ENCODE measurements around the gene ADAMTSL1.

ADAMTSL1 gene

DNA sequence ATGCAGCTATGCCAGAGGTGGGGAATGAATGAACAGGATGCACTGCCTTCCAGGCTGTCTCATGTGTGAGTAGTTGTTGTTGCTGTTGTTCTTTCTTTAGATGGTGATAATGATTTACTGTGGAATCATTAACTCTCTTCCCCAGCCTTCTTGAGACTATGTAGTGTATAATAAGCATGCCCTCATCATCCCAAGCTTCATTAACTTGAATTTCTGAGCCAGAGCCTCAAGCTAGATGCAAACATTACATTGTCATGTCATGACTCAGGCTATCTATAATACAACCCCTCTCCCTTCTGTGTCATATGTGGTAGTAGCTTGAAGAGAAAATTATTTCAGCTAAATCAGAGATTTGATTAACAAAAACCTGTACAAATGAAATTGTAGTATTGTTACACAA is 10.0 kb upstream of the ADAMTSL1 start:
- DNase-seq: no peak

- DNase-seq: no peak
Measured at GRCh38 chr9:18466101-18466500, 7.9 kb upstream of the ADAMTSL1 start.

DNA sequence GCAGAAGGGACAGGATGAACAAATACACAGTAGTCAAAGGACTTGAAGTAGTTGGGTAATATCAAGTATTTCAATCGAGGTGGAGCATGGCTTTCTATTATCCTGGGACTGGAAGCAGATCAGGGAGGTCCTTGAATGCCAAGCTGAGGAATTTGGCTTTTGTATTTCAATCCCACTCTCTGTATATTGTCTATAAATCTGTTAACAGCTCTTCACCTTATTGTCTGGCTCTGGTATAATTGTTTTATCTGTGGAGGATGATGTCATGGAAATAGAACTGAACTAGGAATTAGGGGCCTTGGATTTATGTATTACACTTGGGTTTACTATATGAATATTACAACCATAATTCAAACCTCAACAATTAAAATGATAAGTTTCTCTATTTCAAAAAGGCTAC is 6.3 kb upstream of the ADAMTSL1 start:
- DNase-seq: no peak

GRCh38 chr9:18472435-18472834 is 1.5 kb upstream of the ADAMTSL1 start:
- no peak for DNase-seq

GRCh38 chr9:18472841-18473251 is 1.1 kb upstream of the ADAMTSL1 start:
- no peak for DNase-seq

DNA sequence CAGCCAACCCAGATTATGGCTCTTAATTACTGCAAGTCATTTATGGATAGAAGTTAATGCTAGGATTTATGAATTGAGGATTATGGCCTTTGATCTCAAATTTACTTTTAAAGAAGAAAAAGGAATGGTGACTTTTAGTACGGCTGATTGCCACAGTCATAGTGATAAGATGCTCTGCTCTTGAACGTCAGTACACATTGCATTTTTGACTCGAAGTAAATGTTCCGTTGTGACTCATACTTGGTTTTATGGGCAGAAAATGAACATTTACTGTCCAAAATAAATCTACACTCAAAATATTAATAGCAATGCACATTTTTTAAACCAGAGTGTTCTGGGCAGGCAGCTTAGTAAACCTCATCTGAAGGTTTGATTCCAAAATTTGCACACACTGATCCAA is 830 bp downstream of the ADAMTSL1 start:
- DNase-seq: no peak

- no peak for DNase-seq
Measured at GRCh38 chr9:18477121-18477660, 3.2 kb downstream of the ADAMTSL1 start.

- no peak for DNase-seq
Measured at GRCh38 chr9:18477719-18478118, 3.8 kb downstream of the ADAMTSL1 start.

DNA sequence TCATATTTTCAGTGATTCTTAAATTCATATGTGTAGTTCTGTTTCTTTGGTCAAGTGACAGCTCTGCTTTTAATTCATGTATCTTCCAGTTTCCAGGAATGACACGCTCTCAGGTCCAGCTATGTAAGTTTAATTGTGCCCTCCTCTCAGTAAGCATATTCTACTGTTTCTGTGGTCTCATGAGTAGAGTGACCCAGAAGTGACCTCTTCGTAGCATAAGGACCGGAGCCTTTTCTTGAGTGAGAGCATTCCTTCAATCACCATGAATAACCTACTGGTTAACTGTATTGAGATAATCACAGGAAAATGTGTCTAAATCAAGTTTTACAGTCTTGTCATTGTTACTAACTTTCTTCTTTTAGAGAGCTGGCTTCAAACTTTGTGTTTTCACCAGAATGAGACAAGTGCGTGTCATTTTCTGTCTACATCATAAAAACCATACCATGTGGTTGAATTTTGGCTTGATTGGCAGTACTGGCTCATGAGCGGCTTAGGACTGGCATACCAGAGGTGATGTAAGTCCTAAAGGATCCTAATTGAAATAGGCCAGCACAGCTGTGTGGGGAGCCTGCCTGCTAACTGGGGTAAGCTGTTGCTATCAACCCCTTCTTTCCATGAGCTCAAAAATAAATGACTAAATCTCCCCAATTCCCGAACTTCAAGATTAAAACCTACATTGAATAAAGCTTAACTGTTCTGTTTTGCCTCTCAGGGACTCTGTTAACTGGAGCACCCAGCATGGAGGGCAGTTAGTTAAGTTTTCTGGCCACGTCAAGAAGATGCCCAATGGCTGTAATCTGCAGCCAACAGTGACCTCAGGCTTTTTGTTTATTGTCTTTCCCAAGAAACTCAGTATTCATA is 4.8 kb downstream of the ADAMTSL1 start:
- DNase-seq: no peak

- DNase-seq: no peak
Measured at GRCh38 chr9:18479405-18479804, 5.5 kb downstream of the ADAMTSL1 start.

GRCh38 chr9:18480662-18481093 is 6.7 kb downstream of the ADAMTSL1 start:
- no peak for DNase-seq

- no peak for DNase-seq
Measured at GRCh38 chr9:18482371-18482770, 8.4 kb downstream of the ADAMTSL1 start.

- no peak for DNase-seq
Measured at GRCh38 chr9:18485714-18486113, 11.8 kb downstream of the ADAMTSL1 start.

- no peak for DNase-seq
Measured at GRCh38 chr9:18487611-18488010, 13.7 kb downstream of the ADAMTSL1 start.

- DNase-seq: no peak
Measured at GRCh38 chr9:18488886-18489285, 14.9 kb downstream of the ADAMTSL1 start.

DNA sequence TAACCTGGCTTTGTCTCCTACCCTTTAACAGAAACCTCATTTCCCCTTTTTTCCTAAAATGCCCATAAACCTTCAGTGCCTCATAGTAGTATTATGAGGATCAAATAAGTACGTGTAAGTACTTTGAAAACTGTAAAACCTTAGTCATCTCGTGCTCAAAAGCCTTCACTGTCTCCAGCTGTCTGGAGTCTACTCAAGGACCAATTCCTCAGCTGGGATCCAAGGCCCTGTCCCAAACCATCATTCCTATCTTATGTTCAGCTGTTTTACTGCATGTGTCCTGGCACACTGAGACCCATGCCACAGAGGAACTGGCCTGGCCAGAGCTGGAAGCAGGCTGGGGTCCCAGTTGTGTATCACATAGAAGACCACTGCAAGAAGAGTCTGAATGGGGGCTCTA is 15.9 kb downstream of the ADAMTSL1 start:
- DNase-seq: no peak

DNA sequence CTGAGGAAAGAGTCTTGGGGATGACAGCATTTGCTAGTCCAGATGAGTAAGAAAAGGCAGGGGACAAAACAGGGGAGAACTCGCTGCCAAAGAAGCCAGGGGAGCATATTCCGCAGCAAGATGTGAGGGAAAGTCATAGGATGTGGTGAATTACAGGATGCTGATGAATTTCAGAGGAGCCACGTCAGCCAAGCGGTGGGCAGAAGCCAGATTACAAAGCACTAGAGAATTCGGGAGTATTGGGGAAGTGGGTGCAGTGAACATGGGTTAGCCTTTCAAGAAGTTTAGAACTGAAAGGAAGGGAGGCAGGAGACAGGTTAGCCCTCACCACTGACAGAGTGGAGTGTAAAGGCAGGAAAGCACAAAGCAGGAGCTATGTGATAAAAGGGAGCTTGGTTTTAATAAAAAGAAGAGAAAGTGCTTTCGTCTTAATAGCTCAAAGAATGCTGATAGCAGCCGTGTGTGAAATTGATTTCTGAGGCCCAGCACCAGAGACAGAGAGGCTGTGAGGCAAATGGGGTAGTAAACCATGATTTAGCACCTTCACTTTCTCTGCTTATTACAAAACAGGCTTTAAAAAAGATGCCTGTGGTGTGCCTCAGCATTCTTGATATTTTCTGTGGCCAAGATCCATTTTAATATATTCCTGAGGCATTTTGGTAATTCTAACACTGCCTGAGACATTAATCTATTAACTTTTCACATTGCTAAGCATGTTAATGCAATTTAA is 16.9 kb downstream of the ADAMTSL1 start:
- DNase-seq: no peak

GRCh38 chr9:18492612-18493011 is 18.7 kb downstream of the ADAMTSL1 start:
- DNase-seq: no peak

- DNase-seq: no peak
Measured at GRCh38 chr9:18493451-18493993, 19.6 kb downstream of the ADAMTSL1 start.

DNA sequence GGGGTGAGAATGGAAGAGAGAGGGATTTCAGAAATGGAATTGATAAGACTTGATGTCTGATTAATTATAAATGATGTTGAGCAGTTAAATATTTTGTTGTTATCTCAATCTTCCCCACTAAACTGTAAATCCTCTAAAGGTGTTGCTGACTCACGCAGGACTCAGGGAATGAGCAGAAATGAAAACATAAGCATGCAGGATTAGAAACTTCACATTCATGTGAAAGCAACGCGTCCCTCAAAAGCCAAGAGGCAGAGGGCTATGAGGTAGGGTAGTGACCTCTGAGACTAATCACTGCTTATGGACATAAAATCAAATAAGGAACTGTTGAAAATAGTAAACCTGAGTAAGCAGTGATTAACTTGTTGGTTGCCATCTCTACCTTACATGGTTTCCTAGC is 21.1 kb downstream of the ADAMTSL1 start:
- DNase-seq: no peak

GRCh38 chr9:18496256-18497000 is 22.5 kb downstream of the ADAMTSL1 start:
- DNase-seq: no peak

- no peak for DNase-seq
Measured at GRCh38 chr9:18499062-18499461, 25.1 kb downstream of the ADAMTSL1 start.

DNA sequence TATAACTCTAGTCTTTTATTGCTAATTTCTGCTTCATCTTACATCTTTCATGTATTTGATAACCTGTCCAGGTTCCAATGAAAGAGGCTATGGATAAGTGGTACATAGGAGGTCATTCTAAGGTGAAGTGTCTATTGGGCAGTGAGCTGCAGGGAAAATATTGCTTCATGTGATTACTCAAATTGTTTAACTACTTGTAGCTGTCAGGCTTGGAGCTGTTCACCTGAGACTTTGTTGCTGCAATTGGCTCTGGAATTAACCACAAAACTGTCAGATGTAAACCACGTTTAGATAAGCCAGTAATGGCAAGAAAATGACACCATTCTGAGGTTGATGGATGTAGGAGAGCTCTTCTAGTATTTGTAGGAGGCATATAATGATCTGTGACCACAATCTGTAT is 26.0 kb downstream of the ADAMTSL1 start:
- DNase-seq: no peak

All from GDM1 (cell line).